B cell (primary cell): ENCODE data around the gene CBX3. TPM values are rescaled to one million over a fixed set of nuclear protein-coding genes. Genes with fewer than 3 reads are reported as not detected.
A peak's percentile ranks its signal among the peaks of the same experiment; 100 is the strongest.

Source experiments
- ATAC-seq: fragments of 200-7000 bp; cut with Tn5 transposase; one replicate; pipeline ENCODE4 v1.10.0; 2021; ENCODE audit warnings: low read depth, mild to moderate bottlenecking, moderate number of reproducible peaks, moderate library complexity
- CTCF ChIA-PET: fragments of 350-600 bp; sonication (Branson Sonifier 250); formaldehyde crosslinking; loops from one replicate; lab custom pipeline; 2021; ENCODE audit warnings: antibody characterized with exemption, inconsistent platforms; lab: Charles Lee
- POLR2A ChIA-PET: fragments of 350-600 bp; sonication (Branson Sonifier 250); formaldehyde crosslinking; loops from one replicate; lab custom pipeline; 2021; ENCODE audit warnings: antibody characterized with exemption; lab: Charles Lee
- DNase-seq: peaks from one replicate; pipeline ENCODE4 v3.0.0; 2013
- H2AFZ ChIP-seq: 2 replicates; pipeline ENCODE4 v1.6.1; 2012; ENCODE audit warnings: mild to moderate bottlenecking, low read depth, low read length; ENCODE audit not compliant: insufficient read depth, poor library complexity, severe bottlenecking
- H3K27ac ChIP-seq, 2 donors: 1 replicate in 1 of 2; 2 replicates in 1 of 2; pipeline ENCODE4 v1.5.1; 2012 to 2013; ENCODE audit warnings: low read length in 2 of 2, mild to moderate bottlenecking in 2 of 2, moderate library complexity in 1 of 2
- H3K27me3 ChIP-seq, 4 experiments: fragments of 200-600 bp in 1 of 4; sonication (generic) in 1 of 4; replicated peaks in 1 of 4; 1 replicate in 2 of 4; 2 replicates in 2 of 4; pipeline versions ENCODE4 v1.6.1 to v1.7.0; 2013 to 2016; ENCODE audit warnings: low read length in 3 of 4, mild to moderate bottlenecking in 2 of 4, mixed read lengths in 1 of 4, moderate library complexity in 1 of 4; ENCODE audit not compliant: insufficient read depth in 4 of 4, control insufficient read depth in 3 of 4; ENCODE audit errors: control extremely low read depth in 1 of 4
- H3K36me3 ChIP-seq, 2 experiments: replicated peaks in 1 of 2; 1 replicate in 1 of 2; 2 replicates in 1 of 2; pipeline versions ENCODE4 v1.6.1 to v1.7.1; 2013; ENCODE audit warnings: low read length in 1 of 2; ENCODE audit not compliant: insufficient read depth in 2 of 2, control insufficient read depth in 1 of 2; ENCODE audit errors: control extremely low read depth in 1 of 2, extremely low read depth in 1 of 2
- H3K4me1 ChIP-seq, 2 donors: fragments of 200-600 bp in 1 of 2; sonication (generic) in 1 of 2; 1 replicate in 1 of 2; 2 replicates in 1 of 2; pipeline versions ENCODE4 v1.5.1 to v1.6.1; 2013 to 2017; ENCODE audit warnings: low read length in 2 of 2; ENCODE audit not compliant: control insufficient read depth in 2 of 2, insufficient read depth in 2 of 2
- H3K4me2 ChIP-seq: replicated peaks from 2 replicates; pipeline ENCODE3; 2012; ENCODE audit warnings: mild to moderate bottlenecking, low read depth, low read length; ENCODE audit not compliant: poor library complexity, severe bottlenecking
- H3K4me3 ChIP-seq, 5 experiments: fragments of 200-600 bp in 1 of 5; sonication (generic) in 1 of 5; 1 replicate in 3 of 5; 2 replicates in 2 of 5; pipeline versions ENCODE4 v1.5.1 to v1.7.0; 2011 to 2016; ENCODE audit warnings: low read length in 4 of 5, mild to moderate bottlenecking in 4 of 5, low read depth in 2 of 5, control low read depth in 1 of 5, moderate library complexity in 1 of 5; ENCODE audit not compliant: insufficient read depth in 1 of 5; ENCODE audit errors: control extremely low read depth in 1 of 5, extremely low read depth in 1 of 5
- H3K79me2 ChIP-seq: fragments of 200-600 bp; sonication (generic); one replicate; pipeline ENCODE4 v1.6.0; 2016; ENCODE audit warnings: low read length; ENCODE audit not compliant: control insufficient read depth, insufficient read depth
- H3K9ac ChIP-seq: fragments of 200-600 bp; sonication (generic); 2 replicates; pipeline ENCODE4 v1.6.1; 2017; ENCODE audit warnings: mild to moderate bottlenecking, low read length, moderate library complexity
- H3K9me3 ChIP-seq, 3 donors: one replicate each; pipeline versions ENCODE4 v1.6.1 to v1.7.1; 2013; ENCODE audit warnings: low read length in 2 of 3; ENCODE audit not compliant: control insufficient read depth in 2 of 3, insufficient read depth in 1 of 3; ENCODE audit errors: control extremely low read depth in 1 of 3
- H4K20me1 ChIP-seq: 2 replicates; pipeline ENCODE4 v1.6.0; 2012; ENCODE audit warnings: mild to moderate bottlenecking, low read length; ENCODE audit not compliant: insufficient read depth, control insufficient read depth, poor library complexity, severe bottlenecking
- H3K27ac Mint-ChIP-seq: one replicate; pipeline ENCODE4 v1.8.0; 2021; ENCODE audit warnings: mixed read lengths
- H3K27me3 Mint-ChIP-seq: one replicate; pipeline ENCODE4 v1.8.0; 2021; ENCODE audit warnings: mixed read lengths
- H3K4me1 Mint-ChIP-seq: one replicate; pipeline ENCODE4 v1.8.0; 2021; ENCODE audit warnings: mixed read lengths
- H3K4me3 Mint-ChIP-seq: one replicate; pipeline ENCODE4 v1.8.0; 2021; ENCODE audit warnings: mixed read lengths
- H3K9me3 Mint-ChIP-seq: one replicate; pipeline ENCODE4 v1.8.0; 2022; ENCODE audit warnings: mixed read lengths; ENCODE audit not compliant: insufficient read depth
- EZH2 ChIP-seq: IDR thresholded peaks from 2 replicates; pipeline ENCODE4 v1.6.1; 2012; ENCODE audit warnings: borderline replicate concordance, low read depth, mild to moderate bottlenecking, moderate library complexity, low read length; ENCODE audit not compliant: insufficient read depth, poor library complexity, severe bottlenecking
- WGBS: methylation state at CpG from one replicate; pipeline ENCODE4 v1.1.5; 2013; ENCODE audit warnings: missing lambda C conversion rate; ENCODE audit not compliant: insufficient coverage; 5-methylcytosine and 5-hydroxymethylcytosine counted together
- intact Hi-C: fragments of 100-400 bp; cut with micrococcal nuclease; formaldehyde crosslinking; loops from one replicate; pipeline ENCODE4 v1.10.0; 2022
- polyA plus RNA-seq: library from polyadenylated mRNA; depleted of rRNA; stranded (reverse); fragments of >200 nt; gene quantifications from 2 replicates; pipeline ENCODE4 v1.2.3, GENCODE V29; 2012
- total RNA-seq, 2 donors: library from RNA; stranded (reverse); fragments of 120-200 nt in 1 of 2; gene quantifications; 1 replicate in 1 of 2; 2 replicates in 1 of 2; pipeline versions ENCODE4 v1.2.3 to v1.2.4, GENCODE V29; 2013 to 2022
- TF ChIP-seq, protein P1 (sequence below): fragments of 200-600 bp; IDR thresholded peaks from one replicate; pipeline ENCODE4 v1.8.0; 2022; ENCODE audit warnings: antibody characterized with exemption, mild to moderate bottlenecking

CBX3 gene
- total and polyA plus RNA-seq, 2 donors (not counting 1 experiment from before 2014, with no cell fraction given): 43.9 to 126 TPM

DNA sequence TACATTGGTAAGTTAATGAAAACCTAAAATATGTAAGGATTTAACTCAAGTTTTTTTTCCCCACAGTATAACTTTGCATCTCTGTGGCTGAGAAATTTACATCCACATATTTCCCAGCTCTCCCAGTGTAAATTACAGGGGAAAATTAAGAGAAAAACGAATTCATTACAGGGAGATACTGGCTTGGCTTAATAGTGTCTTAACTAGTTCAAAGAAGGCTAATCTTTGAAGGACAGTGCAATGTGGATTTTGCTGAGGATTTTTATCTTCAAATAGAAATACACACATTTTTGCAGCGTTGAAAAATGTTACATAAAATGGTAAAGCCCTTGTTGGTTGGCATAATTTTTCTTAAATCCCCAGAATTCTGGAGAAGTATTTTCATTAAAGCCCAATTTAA is 1.5 kb downstream of the CBX3 start:
- Mint-ChIP-seq H3K27ac (peak overlapping the region; percentile 92), H3K9me3 (no peaks in the 10 kb centered on the region), H3K27me3 (no peaks in the 10 kb centered on the region), H3K4me3 (peak overlapping the region; percentile 90), H3K4me1 (peaks cover 34% of the 10 kb centered on the region)
- H4K20me1 ChIP-seq: peaks cover 51% of the 10 kb centered on the region
- TF ChIP-seq, protein P1, sequence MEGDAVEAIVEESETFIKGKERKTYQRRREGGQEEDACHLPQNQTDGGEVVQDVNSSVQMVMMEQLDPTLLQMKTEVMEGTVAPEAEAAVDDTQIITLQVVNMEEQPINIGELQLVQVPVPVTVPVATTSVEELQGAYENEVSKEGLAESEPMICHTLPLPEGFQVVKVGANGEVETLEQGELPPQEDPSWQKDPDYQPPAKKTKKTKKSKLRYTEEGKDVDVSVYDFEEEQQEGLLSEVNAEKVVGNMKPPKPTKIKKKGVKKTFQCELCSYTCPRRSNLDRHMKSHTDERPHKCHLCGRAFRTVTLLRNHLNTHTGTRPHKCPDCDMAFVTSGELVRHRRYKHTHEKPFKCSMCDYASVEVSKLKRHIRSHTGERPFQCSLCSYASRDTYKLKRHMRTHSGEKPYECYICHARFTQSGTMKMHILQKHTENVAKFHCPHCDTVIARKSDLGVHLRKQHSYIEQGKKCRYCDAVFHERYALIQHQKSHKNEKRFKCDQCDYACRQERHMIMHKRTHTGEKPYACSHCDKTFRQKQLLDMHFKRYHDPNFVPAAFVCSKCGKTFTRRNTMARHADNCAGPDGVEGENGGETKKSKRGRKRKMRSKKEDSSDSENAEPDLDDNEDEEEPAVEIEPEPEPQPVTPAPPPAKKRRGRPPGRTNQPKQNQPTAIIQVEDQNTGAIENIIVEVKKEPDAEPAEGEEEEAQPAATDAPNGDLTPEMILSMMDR: no peak
- no peak for TF ChIP-seq EZH2
- DNase-seq (no peak), ATAC-seq (no peak)
- no CpG with 5 or more reads among the region's 2 CpGs for WGBS
- H3K27ac ChIP-seq: peak overlapping the region in 1 of 2 donors; percentile 97
- H3K4me2 ChIP-seq: peak overlapping the region; percentile 82
- H3K4me1 ChIP-seq: peaks cover 16 to 22% of the 10 kb centered on the region in 2 donors
- no peaks in the 10 kb centered on the region for H3K27me3 ChIP-seq
- intact Hi-C loops: loop anchor here (2.0 kb wide), 1 partner anchor 14 kb away; no protein-coding TSS in a partner anchor
- CTCF ChIA-PET: interaction anchor here (0.5 to 9.6 kb wide), 5 partner anchors 44 to 976 kb away, joined by 3 to 84 read pairs (median 13); no protein-coding TSS in a partner anchor
- H2AFZ ChIP-seq: no peak overlapping the region
- peaks cover 72% of the 10 kb centered on the region for H3K79me2 ChIP-seq
- peak overlapping the region in 4 of 5 experiments; percentile 80 to 100 (median 88) for H3K4me3 ChIP-seq
- H3K9ac ChIP-seq: peak overlapping the region; percentile 100
- POLR2A ChIA-PET: interaction anchor here (0.6 kb wide), 1 partner anchor 128 kb away, joined by 4 read pairs; no protein-coding TSS in a partner anchor
- no peaks in the 10 kb centered on the region for H3K9me3 ChIP-seq
- peaks cover 5 to 38% of the 10 kb centered on the region in 2 experiments for H3K36me3 ChIP-seq

DNA sequence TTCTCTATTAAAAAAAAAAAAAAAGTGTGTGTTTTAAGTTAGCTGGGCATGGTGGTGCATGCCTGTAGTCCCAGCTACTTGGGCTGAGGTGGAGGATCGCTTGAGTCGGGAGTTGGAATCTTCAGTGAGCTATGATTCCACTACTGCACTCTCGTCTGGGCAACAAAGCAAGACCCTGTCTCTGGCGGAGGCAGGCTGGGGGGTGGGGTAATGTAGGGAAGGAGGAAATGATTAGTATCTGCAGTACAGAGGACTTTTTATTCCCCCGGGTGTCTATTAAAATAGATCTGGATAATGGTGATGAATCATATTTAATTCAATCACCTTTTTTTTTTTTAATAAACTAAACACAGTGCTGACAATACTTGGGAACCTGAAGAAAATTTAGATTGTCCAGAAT is 6.5 kb downstream of the CBX3 start:
- Mint-ChIP-seq H3K27me3 (no peaks in the 10 kb centered on the region), H3K4me3 (no peak overlapping the region), H3K9me3 (no peaks in the 10 kb centered on the region), H3K4me1 (peaks cover 37% of the 10 kb centered on the region), H3K27ac (no peak overlapping the region)
- H3K4me3 ChIP-seq: no peak overlapping the region
- peaks cover 8 to 68% of the 10 kb centered on the region in 2 experiments for H3K36me3 ChIP-seq
- 93% methylated on average over 2 of the region's 5 CpGs for WGBS
- no peak overlapping the region for H3K9ac ChIP-seq
- H3K27me3 ChIP-seq: no peaks in the 10 kb centered on the region
- no peaks in the 10 kb centered on the region for H3K9me3 ChIP-seq
- CTCF ChIA-PET: interaction anchor here (0.7 to 1.7 kb wide), 6 partner anchors 10 to 373 kb away, joined by 3 to 5 read pairs (median 4); no protein-coding TSS in a partner anchor
- POLR2A ChIA-PET: interaction anchor here (0.7 to 1.1 kb wide), 2 partner anchors 10 to 79 kb away, joined by 5 to 14 read pairs; no protein-coding TSS in a partner anchor
- intact Hi-C loops: no loop called here
- DNase-seq: no peak
- peaks cover 14 to 16% of the 10 kb centered on the region in 2 donors for H3K4me1 ChIP-seq
- no peak overlapping the region for H2AFZ ChIP-seq
- ATAC-seq: no peak
- no peak for TF ChIP-seq EZH2
- H4K20me1 ChIP-seq: peaks cover 26% of the 10 kb centered on the region
- no peak overlapping the region for H3K27ac ChIP-seq
- H3K79me2 ChIP-seq: peaks cover 32% of the 10 kb centered on the region
- H3K4me2 ChIP-seq: no peak overlapping the region
